SK-N-SH treated with all-trans-retinoic acid at 6 μM for 48 hours (cell line): ENCODE results near the gene CTXN1.
"Not testable (repeated sequence)": the region's sequence is repeated elsewhere in the genome, so short reads cannot be mapped to it uniquely, and the experiment has no call there.

Source experiments
- ARNTL ChIP-seq: fragments of 450-650 bp; formaldehyde crosslinking; IDR thresholded peaks from 2 replicates; pipeline ENCODE4 v1.5.0; 2020; ENCODE audit warnings: low read depth, mild to moderate bottlenecking, moderate library complexity, borderline replicate concordance
- CREB5 ChIP-seq: fragments of 250-450 bp; sonication (Bioruptor Pico); IDR thresholded peaks from 2 replicates; pipeline ENCODE4 v1.5.1; 2020; ENCODE audit warnings: low read depth, mild to moderate bottlenecking, moderate library complexity
- CSDC2 ChIP-seq: fragments of 250-450 bp; sonication (Bioruptor Pico); IDR thresholded peaks from 2 replicates; pipeline ENCODE4 v1.5.0; 2020; ENCODE audit warnings: mild to moderate bottlenecking, moderate library complexity
- ESRRG ChIP-seq: fragments of 250-450 bp; sonication (Bioruptor Pico); IDR thresholded peaks from 2 replicates; pipeline ENCODE4 v1.6.1; 2021; ENCODE audit warnings: mild to moderate bottlenecking
- ISL1 ChIP-seq: fragments of 250-450 bp; sonication (Bioruptor Pico); IDR thresholded peaks from 2 replicates; pipeline ENCODE4 v2.1.2; 2022; ENCODE audit warnings: mild to moderate bottlenecking, moderate library complexity
- PATZ1 ChIP-seq: fragments of 250-450 bp; sonication (Bioruptor Pico); IDR thresholded peaks from 2 replicates; pipeline ENCODE4 v1.8.0; 2020; ENCODE audit warnings: mild to moderate bottlenecking, moderate library complexity, borderline replicate concordance
- TOX ChIP-seq: fragments of 250-450 bp; sonication (Bioruptor Pico); IDR thresholded peaks from 2 replicates; pipeline ENCODE4 v1.8.0; 2021; ENCODE audit warnings: mild to moderate bottlenecking, moderate library complexity, borderline replicate concordance
- TSHZ2 ChIP-seq: fragments of 250-450 bp; sonication (Bioruptor Pico); IDR thresholded peaks from 2 replicates; pipeline ENCODE4 v1.5.0; 2020; ENCODE audit warnings: mild to moderate bottlenecking, moderate library complexity
- ZC3H10 ChIP-seq: fragments of 250-450 bp; sonication (Bioruptor Pico); IDR thresholded peaks from 2 replicates; pipeline ENCODE4 v1.5.1; 2021; ENCODE audit warnings: mild to moderate bottlenecking, moderate library complexity
- ZFP3 ChIP-seq: fragments of 250-450 bp; sonication (Bioruptor Pico); IDR thresholded peaks from 2 replicates; pipeline ENCODE4 v1.5.0; 2020; ENCODE audit warnings: mild to moderate bottlenecking, moderate library complexity
- ZNF565 ChIP-seq: fragments of 450-650 bp; formaldehyde crosslinking; conservative IDR thresholded peaks from 2 replicates; pipeline ENCODE4 v1.5.0; 2020; ENCODE audit warnings: low read depth, mild to moderate bottlenecking, moderate library complexity
- ZNF8 ChIP-seq: fragments of 450-650 bp; formaldehyde crosslinking; IDR thresholded peaks from 2 replicates; pipeline ENCODE4 v1.5.0; 2020; ENCODE audit warnings: mild to moderate bottlenecking, moderate library complexity

- TF ChIP-seq TOX (CRISPR knock-in tag); ZNF565; TSHZ2; ESRRG (CRISPR knock-in tag); CREB5 (CRISPR knock-in tag); CSDC2 (CRISPR knock-in tag); ISL1; ZC3H10 (CRISPR knock-in tag); ARNTL (CRISPR knock-in tag); ZFP3; ZNF8 (CRISPR knock-in tag); PATZ1: not testable (repeated sequence)
Measured at GRCh38 chr19:7893362-7894101, 32.4 kb downstream of the CTXN1 start.
